ENCODE measurements around the gene RAD51B.

RAD51B gene

GRCh38 chr14:68281497-68281896, 461.9 kb downstream of the RAD51B start:
- ChIA-PET POLR2A (ENCODE audit: low non-redundant PET) (no interaction called here), CTCF (no interaction called here)
- no peak for TF ChIP-seq CTCF (conservative IDR thresholded peaks at IDR 0.05; ENCODE audit: low read depth)
- no peak overlapping the region for H3K27ac ChIP-seq
- DNase-seq (ENCODE audit: low spot score): no peak

GRCh38 chr14:68282479-68283377, 463.1 kb downstream of the RAD51B start:
- H3K27ac ChIP-seq: no peak overlapping the region
- TF ChIP-seq CTCF (conservative IDR thresholded peaks at IDR 0.05; ENCODE audit: low read depth): no peak
- ChIA-PET POLR2A (ENCODE audit: low non-redundant PET) (no interaction called here), CTCF (no interaction called here)
- DNase-seq (ENCODE audit: low spot score): no peak

GRCh38 chr14:68283378-68284123, 464.0 kb downstream of the RAD51B start:
- ChIA-PET CTCF (no interaction called here), POLR2A (ENCODE audit: low non-redundant PET) (no interaction called here)
- no peak for TF ChIP-seq CTCF (conservative IDR thresholded peaks at IDR 0.05; ENCODE audit: low read depth)
- no peak for DNase-seq (ENCODE audit: low spot score)
- H3K27ac ChIP-seq: no peak overlapping the region

DNA sequence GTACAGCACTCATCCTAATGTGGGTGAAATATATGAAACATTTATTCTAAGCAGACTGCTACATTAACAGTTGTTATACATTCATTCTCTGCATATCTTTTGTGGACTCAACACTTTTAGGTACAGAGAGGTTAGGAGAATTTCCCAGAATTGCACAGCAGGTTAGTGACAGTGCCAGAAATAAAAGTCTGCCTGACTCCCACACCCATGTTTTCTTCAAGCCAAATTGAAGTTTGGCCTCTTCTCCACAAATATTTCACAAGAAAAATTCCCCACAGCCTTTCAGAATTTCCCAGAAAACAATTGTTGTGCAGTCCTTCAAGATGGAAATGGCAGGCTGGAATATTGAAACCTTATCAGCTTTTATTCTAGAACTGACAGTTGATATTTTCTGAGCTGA, 464.8 kb downstream of the RAD51B start:
- H3K27ac ChIP-seq: no peak overlapping the region
- no peak for DNase-seq (ENCODE audit: low spot score)
- no peak for TF ChIP-seq CTCF (conservative IDR thresholded peaks at IDR 0.05; ENCODE audit: low read depth)
- CTCF ChIA-PET: no interaction called here
- POLR2A ChIA-PET (ENCODE audit: low non-redundant PET): no interaction called here

- no peak for TF ChIP-seq CTCF (conservative IDR thresholded peaks at IDR 0.05; ENCODE audit: low read depth)
- DNase-seq (ENCODE audit: low spot score): no peak
- ChIA-PET CTCF (interaction anchor here (0.6 kb wide), 1 partner anchor 958 kb away, joined by 4 read pairs; no protein-coding TSS in a partner anchor), POLR2A (ENCODE audit: low non-redundant PET) (no interaction called here)
- H3K27ac ChIP-seq: no peak overlapping the region
Measured at GRCh38 chr14:68284834-68285233, 465.3 kb downstream of the RAD51B start.

GRCh38 chr14:68285421-68286179, 466.0 kb downstream of the RAD51B start:
- no peak overlapping the region for H3K27ac ChIP-seq
- TF ChIP-seq CTCF (conservative IDR thresholded peaks at IDR 0.05; ENCODE audit: low read depth): no peak
- CTCF ChIA-PET: interaction anchor here (0.6 kb wide), 1 partner anchor 957 kb away, joined by 4 read pairs; no protein-coding TSS in a partner anchor
- POLR2A ChIA-PET (ENCODE audit: low non-redundant PET): no interaction called here
- DNase-seq (ENCODE audit: low spot score): no peak

Measured in RWPE1 (cell line).